Activated CD8-positive, alpha-beta memory T cell treated with anti-CD3 and anti-CD28 coated beads for 1 hour (primary cell): Measurements from ENCODE around the gene PFN4.

Source experiments
- DNase-seq, 2 donors: peaks; one replicate each; pipeline ENCODE4 v3.0.0-alpha.2; 2020; ENCODE audit warnings: low read depth in 1 of 2; ENCODE audit errors: extremely low read depth in 1 of 2

PFN4 gene

GRCh38 chr2:24080701-24081100, 42.4 kb downstream of the PFN4 start:
- no peak for DNase-seq

- no peak for DNase-seq
Observed at GRCh38 chr2:24077879-24078278, 45.3 kb downstream of the PFN4 start.

- no peak for DNase-seq
Observed at GRCh38 chr2:24077535-24077877, 45.6 kb downstream of the PFN4 start.

GRCh38 chr2:24076849-24077534, 46.1 kb downstream of the PFN4 start:
- DNase-seq, result no peak

GRCh38 chr2:24075915-24076848, 47.0 kb downstream of the PFN4 start, which contains the start of gene SF3B6:
TSS of gene SF3B6 (minus strand) at chr2:24076326. CDS start at chr2:24076229, 97 bp downstream.
- peak; percentile 99 to 100 for DNase-seq

GRCh38 chr2:24075259-24075658, 47.9 kb downstream of the PFN4 start:
- DNase-seq, result no peak

GRCh38 chr2:24073816-24074215, 49.3 kb downstream of the PFN4 start:
- DNase-seq, result no peak

- DNase-seq, result no peak
Observed at GRCh38 chr2:24072259-24072658, 50.9 kb downstream of the PFN4 start.

GRCh38 chr2:24065341-24065740, 57.8 kb downstream of the PFN4 start:
- DNase-seq, result no peak
